OCI-LY1 (cell line): ENCODE data around the gene TM4SF4.

Experiments
- H2AFZ ChIP-seq: fragments of 200-600 bp; sonication (generic), shearing (Covaris generic); 2 replicates; pipeline ENCODE4 v1.6.0; 2014; ENCODE audit warnings: antibody characterized with exemption, mild to moderate bottlenecking, low read length
- H3F3A ChIP-seq: fragments of 200-600 bp; sonication (generic), shearing (Covaris generic); 2 replicates; pipeline ENCODE4 v1.6.0; 2014; ENCODE audit warnings: mild to moderate bottlenecking, antibody characterized with exemption, low read length, moderate library complexity; ENCODE audit not compliant: insufficient read depth
- H3K27ac ChIP-seq: fragments of 200-600 bp; sonication (generic); 2 replicates; pipeline ENCODE4 v1.5.1; 2014; ENCODE audit warnings: low read length, mixed run types, mild to moderate bottlenecking, low read depth; ENCODE audit not compliant: poor library complexity, severe bottlenecking
- H3K27me3 ChIP-seq: fragments of 200-600 bp; sonication (generic); 2 replicates; pipeline ENCODE4 v1.6.0; 2014; ENCODE audit warnings: antibody characterized with exemption, mild to moderate bottlenecking, low read length, moderate library complexity; ENCODE audit not compliant: insufficient read depth
- H3K36me3 ChIP-seq: fragments of 200-600 bp; sonication (generic); 2 replicates; pipeline ENCODE4 v1.6.1; 2014; ENCODE audit warnings: mild to moderate bottlenecking, antibody characterized with exemption, low read length, moderate library complexity, mixed read lengths; ENCODE audit not compliant: insufficient read depth
- H3K4me1 ChIP-seq: fragments of 200-600 bp; sonication (generic); 2 replicates; pipeline ENCODE4 v1.5.1; 2014; ENCODE audit warnings: mild to moderate bottlenecking, low read length, moderate library complexity; ENCODE audit not compliant: insufficient read depth, severe bottlenecking
- H3K4me2 ChIP-seq: fragments of 200-600 bp; sonication (generic), shearing (Covaris generic); 2 replicates; pipeline ENCODE4 v1.6.1; 2014; ENCODE audit warnings: low read length
- H3K4me3 ChIP-seq: fragments of 200-600 bp; sonication (generic); 2 replicates; pipeline ENCODE4 v1.5.1; 2014; ENCODE audit warnings: low read length, low read depth, mild to moderate bottlenecking, mixed read lengths; ENCODE audit not compliant: poor library complexity, severe bottlenecking
- H3K79me2 ChIP-seq: fragments of 200-600 bp; shearing (Covaris generic); 2 replicates; pipeline ENCODE4 v1.6.1; 2016; ENCODE audit warnings: mixed run types, low read length, mixed read lengths; ENCODE audit not compliant: insufficient read depth
- H3K9ac ChIP-seq: fragments of 200-600 bp; sonication (generic), shearing (Covaris generic); 2 replicates; pipeline ENCODE4 v1.6.1; 2014; ENCODE audit warnings: mild to moderate bottlenecking, low read length, mixed read lengths
- H3K9me2 ChIP-seq: fragments of 200-600 bp; sonication (generic), shearing (Covaris generic); 2 replicates; pipeline ENCODE4 v1.6.1; 2014; ENCODE audit warnings: low read depth, mild to moderate bottlenecking, low read length, mixed read lengths
- H3K9me3 ChIP-seq: fragments of 200-600 bp; shearing (Covaris generic); 2 replicates; pipeline ENCODE4 v1.6.1; 2014; ENCODE audit warnings: low read length, mixed read lengths
- H4K20me1 ChIP-seq: fragments of 200-600 bp; sonication (generic), shearing (Covaris generic); 2 replicates; pipeline ENCODE4 v1.6.0; 2016; ENCODE audit warnings: mild to moderate bottlenecking, low read length; ENCODE audit not compliant: insufficient read depth
- EZH2 ChIP-seq: fragments of 200-600 bp; sonication (generic), shearing (Covaris generic); IDR thresholded peaks from 2 replicates; pipeline ENCODE4 v1.8.0; 2017; ENCODE audit warnings: borderline replicate concordance, mixed run types, mild to moderate bottlenecking, antibody characterized with exemption, low read length, moderate library complexity, mixed read lengths
- TF ChIP-seq, protein P1 (sequence below): fragments of 200-600 bp; sonication (generic), shearing (Covaris generic); IDR thresholded peaks from 2 replicates; pipeline ENCODE4 v1.5.1; 2017; ENCODE audit warnings: mild to moderate bottlenecking, antibody characterized with exemption, low read length, moderate library complexity, mixed read lengths

TM4SF4 gene

DNA sequence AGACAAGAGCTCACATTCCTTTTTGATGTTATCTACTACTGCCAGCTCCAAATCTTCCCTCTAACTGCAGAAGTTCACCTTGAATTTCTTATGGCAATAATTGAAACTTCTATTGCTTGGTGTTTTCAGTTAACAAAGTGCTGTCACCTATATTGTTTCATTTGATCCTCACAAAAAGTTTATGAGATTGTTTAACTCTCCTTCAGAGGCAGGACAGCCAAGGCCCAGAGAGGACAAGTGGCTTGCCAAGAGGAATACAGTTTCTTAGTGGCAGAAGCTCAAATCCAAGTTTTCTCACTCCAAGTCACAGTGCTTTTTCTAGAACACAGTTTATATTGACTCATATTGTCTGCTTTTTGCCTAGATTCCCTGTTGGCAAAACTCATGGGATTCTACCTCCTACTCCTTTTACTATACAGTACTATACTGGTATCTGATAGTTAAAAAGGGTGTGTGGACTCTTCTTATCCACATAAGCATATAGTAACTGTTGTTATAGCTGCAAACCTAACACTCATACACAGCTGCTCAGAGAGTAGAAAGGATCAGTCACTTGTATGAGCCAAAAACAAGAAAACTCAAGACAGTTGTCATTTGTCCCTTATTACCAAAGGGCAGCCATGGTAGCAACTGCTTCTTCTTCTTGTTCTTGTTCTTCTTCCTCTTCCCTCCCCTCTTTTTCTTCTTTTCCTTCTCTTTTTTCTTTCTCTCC, 15.9 kb downstream of the TM4SF4 start:
- no peaks in the 10 kb centered on the region for H3K27me3 ChIP-seq
- H3K27ac ChIP-seq: no peak overlapping the region
- no peaks in the 10 kb centered on the region for H3K36me3 ChIP-seq
- TF ChIP-seq, protein P1, sequence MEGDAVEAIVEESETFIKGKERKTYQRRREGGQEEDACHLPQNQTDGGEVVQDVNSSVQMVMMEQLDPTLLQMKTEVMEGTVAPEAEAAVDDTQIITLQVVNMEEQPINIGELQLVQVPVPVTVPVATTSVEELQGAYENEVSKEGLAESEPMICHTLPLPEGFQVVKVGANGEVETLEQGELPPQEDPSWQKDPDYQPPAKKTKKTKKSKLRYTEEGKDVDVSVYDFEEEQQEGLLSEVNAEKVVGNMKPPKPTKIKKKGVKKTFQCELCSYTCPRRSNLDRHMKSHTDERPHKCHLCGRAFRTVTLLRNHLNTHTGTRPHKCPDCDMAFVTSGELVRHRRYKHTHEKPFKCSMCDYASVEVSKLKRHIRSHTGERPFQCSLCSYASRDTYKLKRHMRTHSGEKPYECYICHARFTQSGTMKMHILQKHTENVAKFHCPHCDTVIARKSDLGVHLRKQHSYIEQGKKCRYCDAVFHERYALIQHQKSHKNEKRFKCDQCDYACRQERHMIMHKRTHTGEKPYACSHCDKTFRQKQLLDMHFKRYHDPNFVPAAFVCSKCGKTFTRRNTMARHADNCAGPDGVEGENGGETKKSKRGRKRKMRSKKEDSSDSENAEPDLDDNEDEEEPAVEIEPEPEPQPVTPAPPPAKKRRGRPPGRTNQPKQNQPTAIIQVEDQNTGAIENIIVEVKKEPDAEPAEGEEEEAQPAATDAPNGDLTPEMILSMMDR: no peak
- no peak for TF ChIP-seq EZH2
- no peaks in the 10 kb centered on the region for H3K9me3 ChIP-seq
- no peaks in the 10 kb centered on the region for H3K9me2 ChIP-seq
- no peaks in the 10 kb centered on the region for H3F3A ChIP-seq
- H3K9ac ChIP-seq: no peak overlapping the region
- no peaks in the 10 kb centered on the region for H3K79me2 ChIP-seq
- no peaks in the 10 kb centered on the region for H3K4me1 ChIP-seq
- no peak overlapping the region for H2AFZ ChIP-seq
- H3K4me2 ChIP-seq: no peak overlapping the region
- no peak overlapping the region for H3K4me3 ChIP-seq
- no peaks in the 10 kb centered on the region for H4K20me1 ChIP-seq

DNA sequence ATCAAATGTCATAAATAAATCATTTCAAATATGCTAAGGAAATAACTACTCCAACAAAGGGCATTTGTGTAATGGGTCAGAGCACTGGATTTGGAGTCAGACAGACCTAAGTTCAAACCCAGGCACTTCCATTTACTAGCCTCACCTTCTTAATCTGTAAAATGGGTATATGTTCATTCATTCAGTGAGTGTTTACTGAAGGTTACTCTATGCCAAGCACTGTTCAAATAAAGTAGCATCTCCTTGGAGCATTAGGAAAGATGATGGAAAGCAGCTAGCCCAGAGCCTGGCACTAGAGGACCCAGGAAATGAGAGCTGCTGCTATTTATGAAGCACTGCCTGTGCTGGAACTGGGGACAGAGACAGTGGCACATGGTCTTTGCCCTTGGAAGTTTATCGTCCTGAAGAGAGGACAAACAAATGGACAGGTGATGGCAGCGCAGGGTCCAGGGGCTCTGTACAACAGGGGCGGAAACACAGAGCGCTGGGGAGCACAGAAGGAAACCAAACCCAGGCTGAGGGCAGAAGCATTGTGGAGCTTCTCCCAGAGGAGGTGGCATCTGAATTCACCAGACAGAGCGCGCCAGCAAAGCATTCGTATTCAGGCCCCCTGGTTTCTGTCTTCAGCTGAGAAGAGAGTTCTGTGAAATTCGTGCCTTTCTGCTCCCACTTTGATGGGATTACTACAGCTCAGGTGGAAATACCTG, 19.0 kb downstream of the TM4SF4 start:
- H3K27me3 ChIP-seq: no peaks in the 10 kb centered on the region
- H4K20me1 ChIP-seq: no peaks in the 10 kb centered on the region
- H3K4me2 ChIP-seq: no peak overlapping the region

DNA sequence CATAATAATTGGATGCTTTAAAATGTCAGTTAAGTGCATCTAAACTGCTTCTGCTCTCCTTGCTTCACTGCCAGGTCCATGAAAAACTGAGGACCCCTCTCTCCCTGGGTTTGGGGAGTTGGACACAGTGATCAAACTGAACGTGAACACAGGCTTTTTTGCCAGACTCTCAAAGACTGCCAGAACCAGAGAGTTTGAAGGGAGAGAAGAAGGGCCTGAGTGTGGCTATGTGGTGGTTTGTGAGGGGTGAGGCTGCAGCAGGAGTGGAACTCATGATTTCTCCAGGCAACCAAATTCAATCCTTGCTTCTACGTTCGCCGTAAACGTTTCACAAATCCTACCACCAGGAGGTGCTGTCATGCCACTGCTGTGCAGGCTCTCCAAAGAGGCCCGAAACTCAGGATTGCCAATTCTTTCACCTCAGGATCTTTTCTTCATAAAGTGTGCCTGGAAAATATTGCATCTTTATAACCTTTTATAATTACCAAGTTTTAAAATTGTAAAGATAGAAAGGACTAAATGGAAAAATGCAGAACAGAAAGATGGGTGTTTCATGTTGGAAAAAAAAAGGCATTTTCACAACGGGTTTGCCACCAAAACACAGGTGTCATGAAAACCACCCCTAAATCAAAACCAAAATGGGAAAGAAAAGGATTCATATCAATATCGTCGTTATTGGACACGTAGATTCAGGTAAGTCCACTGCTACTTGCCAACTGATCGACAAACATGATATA, 19.7 kb downstream of the TM4SF4 start:
- H3K27ac ChIP-seq: no peak overlapping the region
- H3K79me2 ChIP-seq: no peaks in the 10 kb centered on the region
- H3K9me3 ChIP-seq: no peaks in the 10 kb centered on the region
- H3K9me2 ChIP-seq: no peaks in the 10 kb centered on the region
- no peaks in the 10 kb centered on the region for H3F3A ChIP-seq
- H3K4me2 ChIP-seq: no peak overlapping the region
- TF ChIP-seq, protein P1: peak; percentile 91
- TF ChIP-seq EZH2: no peak
- H3K4me3 ChIP-seq: no peak overlapping the region
- no peak overlapping the region for H3K9ac ChIP-seq
- no peaks in the 10 kb centered on the region for H3K4me1 ChIP-seq
- no peaks in the 10 kb centered on the region for H4K20me1 ChIP-seq
- H2AFZ ChIP-seq: no peak overlapping the region
- H3K36me3 ChIP-seq: no peaks in the 10 kb centered on the region
- no peaks in the 10 kb centered on the region for H3K27me3 ChIP-seq

More for the DNA sequence above, 19.0 kb downstream of the TM4SF4 start:
- no peaks in the 10 kb centered on the region for H3K79me2 ChIP-seq
- no peak overlapping the region for H3K27ac ChIP-seq
- no peak overlapping the region for H3K4me3 ChIP-seq
- no peak overlapping the region for H2AFZ ChIP-seq
- no peaks in the 10 kb centered on the region for H3F3A ChIP-seq
- no peak for TF ChIP-seq EZH2
- TF ChIP-seq, protein P1: no peak
- no peak overlapping the region for H3K9ac ChIP-seq
- no peaks in the 10 kb centered on the region for H3K36me3 ChIP-seq
- H3K9me3 ChIP-seq: no peaks in the 10 kb centered on the region
- H3K9me2 ChIP-seq: no peaks in the 10 kb centered on the region
- no peaks in the 10 kb centered on the region for H3K4me1 ChIP-seq
